ENCODE results near the gene ASB7. TPM values are rescaled to one million over a fixed set of nuclear protein-coding genes. Genes with fewer than 3 reads are reported as not detected.

The ASB7 gene
- total RNA-seq, 2 donors from 2014 or later, result 14.3 to 16.2 TPM

DNA sequence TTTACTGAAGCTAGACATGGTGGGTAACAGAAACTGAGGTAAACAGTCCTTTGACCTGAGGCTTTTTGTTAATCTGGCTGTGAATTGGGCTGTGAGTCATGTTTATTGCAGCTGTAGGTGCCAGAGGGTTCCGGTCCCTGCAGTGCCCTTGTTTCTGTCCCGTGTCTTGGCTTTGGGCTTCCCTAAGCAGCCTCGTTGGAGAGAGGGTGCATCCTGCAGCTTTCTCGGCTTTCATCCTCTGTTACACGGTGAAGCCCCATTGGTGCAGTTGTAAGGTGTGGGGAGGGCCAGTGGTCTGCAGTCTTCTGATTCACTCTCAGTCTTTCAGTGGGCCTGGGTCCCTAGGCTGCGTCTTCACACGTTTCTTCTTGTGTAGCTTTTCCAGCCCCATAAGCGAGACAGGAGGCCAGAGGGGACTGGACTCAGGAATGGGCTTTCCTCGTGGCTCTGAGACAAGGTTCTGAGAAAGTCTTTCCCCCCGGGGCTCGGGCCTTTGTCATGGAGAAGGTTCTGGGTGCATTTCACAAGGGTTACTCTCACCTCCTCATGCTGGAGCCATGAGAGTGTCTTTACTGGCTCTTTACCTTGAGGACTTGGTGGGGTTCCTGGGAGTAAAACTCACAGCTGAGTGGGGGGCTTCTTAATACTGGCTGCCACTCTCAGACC lies 33.1 kb downstream of the ASB7 start:
- H3K27ac Mint-ChIP-seq, result peak overlapping the region; percentile 61
- peaks cover 42% of the 10 kb centered on the region for H3K4me1 Mint-ChIP-seq
- H3K4me3 Mint-ChIP-seq, result no peak overlapping the region
- Histone ChIP-seq H3K4me3 (ENCODE audit: low read length) (peak overlapping the region; percentile 28), H3K36me3 (ENCODE audit: control insufficient read depth, insufficient read depth, low read length) (peaks cover 21% of the 10 kb centered on the region), H3K9ac (ENCODE audit: extremely low read depth, low read length, poor library complexity, severe bottlenecking) (no peak overlapping the region), H3K27me3 (ENCODE audit: control insufficient read depth, insufficient read depth, low read length, poor library complexity, severe bottlenecking) (no peaks in the 10 kb centered on the region), H3K9me3 (ENCODE audit: control insufficient read depth, low read length) (no peaks in the 10 kb centered on the region), H3K27ac (ENCODE audit: low read depth, low read length) (no peak overlapping the region), H3K4me1 (ENCODE audit: control insufficient read depth, insufficient read depth, low read length) (peaks cover 4% of the 10 kb centered on the region)
- no peaks in the 10 kb centered on the region for H3K27me3 Mint-ChIP-seq (ENCODE audit: insufficient read depth)
- DNase-seq, result peak; percentile 87
- peaks cover 18% of the 10 kb centered on the region for H3K36me3 Mint-ChIP-seq (ENCODE audit: low read depth)
- TF ChIP-seq, protein P1, sequence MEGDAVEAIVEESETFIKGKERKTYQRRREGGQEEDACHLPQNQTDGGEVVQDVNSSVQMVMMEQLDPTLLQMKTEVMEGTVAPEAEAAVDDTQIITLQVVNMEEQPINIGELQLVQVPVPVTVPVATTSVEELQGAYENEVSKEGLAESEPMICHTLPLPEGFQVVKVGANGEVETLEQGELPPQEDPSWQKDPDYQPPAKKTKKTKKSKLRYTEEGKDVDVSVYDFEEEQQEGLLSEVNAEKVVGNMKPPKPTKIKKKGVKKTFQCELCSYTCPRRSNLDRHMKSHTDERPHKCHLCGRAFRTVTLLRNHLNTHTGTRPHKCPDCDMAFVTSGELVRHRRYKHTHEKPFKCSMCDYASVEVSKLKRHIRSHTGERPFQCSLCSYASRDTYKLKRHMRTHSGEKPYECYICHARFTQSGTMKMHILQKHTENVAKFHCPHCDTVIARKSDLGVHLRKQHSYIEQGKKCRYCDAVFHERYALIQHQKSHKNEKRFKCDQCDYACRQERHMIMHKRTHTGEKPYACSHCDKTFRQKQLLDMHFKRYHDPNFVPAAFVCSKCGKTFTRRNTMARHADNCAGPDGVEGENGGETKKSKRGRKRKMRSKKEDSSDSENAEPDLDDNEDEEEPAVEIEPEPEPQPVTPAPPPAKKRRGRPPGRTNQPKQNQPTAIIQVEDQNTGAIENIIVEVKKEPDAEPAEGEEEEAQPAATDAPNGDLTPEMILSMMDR (conservative IDR thresholded peaks at IDR 0.05), result no peak
- no peaks in the 10 kb centered on the region for H3K9me3 Mint-ChIP-seq
- WGBS, 2 experiments (ENCODE audit: insufficient coverage in 1 of 2, insufficient read length in 1 of 2), result 52 to 54% methylated on average over 5 to 11 of the region's 11 CpGs

DNA sequence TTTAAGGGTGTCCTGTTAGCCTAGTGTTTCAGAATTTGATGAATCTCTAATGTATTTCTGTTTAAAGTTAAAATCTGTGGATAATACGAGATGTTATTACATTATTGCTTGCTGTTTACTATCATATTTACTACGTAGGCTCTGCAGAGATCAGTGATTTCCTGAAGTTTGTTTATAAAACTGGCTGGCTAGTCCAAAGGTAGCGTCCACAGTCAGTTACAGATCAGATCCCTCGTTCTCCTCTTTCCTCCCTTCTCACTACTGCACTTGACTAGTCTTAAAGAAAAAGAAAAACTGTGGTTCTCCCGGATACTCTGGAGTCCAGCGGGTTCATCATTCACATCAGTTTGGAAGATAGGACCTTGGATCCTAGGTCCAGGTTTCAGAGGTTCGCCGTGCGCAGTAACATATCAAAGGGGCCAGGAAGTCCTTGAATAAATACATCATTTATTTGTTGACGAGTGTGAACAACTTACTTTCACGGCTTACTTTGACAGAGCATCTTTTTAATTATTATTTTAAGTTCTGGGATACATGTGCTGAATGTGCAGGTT lies 35.9 kb downstream of the ASB7 start:
- H3K4me1 ChIP-seq (ENCODE audit: control insufficient read depth, insufficient read depth, low read length), result peaks cover 4% of the 10 kb centered on the region
- 96 to 97% methylated on average over 11 of the region's 11 CpGs for WGBS, 2 experiments (ENCODE audit: insufficient coverage in 1 of 2, insufficient read length in 1 of 2)
- TF ChIP-seq, protein P1 (conservative IDR thresholded peaks at IDR 0.05), result no peak
- no peak overlapping the region for H3K4me3 ChIP-seq (ENCODE audit: low read length)
- H3K9ac ChIP-seq (ENCODE audit: extremely low read depth, low read length, poor library complexity, severe bottlenecking), result no peak overlapping the region
- H3K36me3 ChIP-seq (ENCODE audit: control insufficient read depth, insufficient read depth, low read length), result no peaks in the 10 kb centered on the region
- no peak overlapping the region for H3K27ac ChIP-seq (ENCODE audit: low read depth, low read length)
- Mint-ChIP-seq H3K9me3 (no peaks in the 10 kb centered on the region), H3K4me1 (peaks cover 40% of the 10 kb centered on the region), H3K27me3 (ENCODE audit: insufficient read depth) (no peaks in the 10 kb centered on the region), H3K4me3 (no peak overlapping the region), H3K36me3 (ENCODE audit: low read depth) (no peaks in the 10 kb centered on the region), H3K27ac (no peak overlapping the region)
- no peaks in the 10 kb centered on the region for H3K27me3 ChIP-seq (ENCODE audit: control insufficient read depth, insufficient read depth, low read length, poor library complexity, severe bottlenecking)
- DNase-seq, result no peak
- no peaks in the 10 kb centered on the region for H3K9me3 ChIP-seq (ENCODE audit: control insufficient read depth, low read length)

DNA sequence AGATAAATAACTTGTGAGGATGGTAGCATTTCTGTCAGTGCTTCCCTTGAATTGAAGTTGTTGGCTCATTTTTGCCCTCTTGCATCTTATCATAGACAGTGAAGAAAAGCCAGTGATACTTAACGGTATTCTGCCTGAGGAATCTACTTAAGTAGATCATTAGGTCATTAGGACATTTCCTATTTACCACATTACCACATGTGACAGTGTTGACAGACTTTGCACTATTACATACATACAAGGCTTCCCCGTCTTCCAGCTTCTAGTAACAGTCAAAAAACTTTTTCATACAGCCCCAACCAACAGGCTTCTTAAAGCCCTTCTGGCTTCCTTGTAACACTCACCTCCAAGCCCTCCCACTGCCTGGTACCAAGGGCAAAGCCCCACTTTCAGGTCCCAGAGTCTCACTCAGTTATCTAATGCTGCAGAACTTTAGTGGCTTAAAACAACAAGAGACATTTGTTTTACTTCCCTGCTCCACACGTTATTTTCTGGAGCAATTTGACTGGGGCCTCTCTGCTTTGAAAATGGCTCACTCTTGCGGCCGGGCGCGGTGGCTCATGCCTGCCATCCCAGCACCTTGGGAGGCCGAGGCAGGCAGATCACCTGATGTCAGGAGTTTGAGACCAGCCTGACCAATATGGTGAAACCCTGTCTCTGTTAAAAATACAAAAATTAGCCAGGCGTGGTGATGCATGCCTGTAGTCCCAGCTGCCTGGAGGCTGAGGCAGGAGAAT lies 40.0 kb downstream of the ASB7 start:
- H3K27me3 Mint-ChIP-seq (ENCODE audit: insufficient read depth), result no peaks in the 10 kb centered on the region
- DNase-seq, result no peak

More for the DNA sequence above, 40.0 kb downstream of the ASB7 start:
- peaks cover 15% of the 10 kb centered on the region for H3K4me1 Mint-ChIP-seq
- no peak overlapping the region for H3K27ac Mint-ChIP-seq
- H3K27ac ChIP-seq (ENCODE audit: low read depth, low read length), result no peak overlapping the region
- H3K9me3 ChIP-seq (ENCODE audit: control insufficient read depth, low read length), result no peaks in the 10 kb centered on the region
- TF ChIP-seq, protein P1 (conservative IDR thresholded peaks at IDR 0.05), result no peak
- WGBS, 2 experiments (ENCODE audit: insufficient coverage in 1 of 2, insufficient read length in 1 of 2), result 87 to 89% methylated on average over 9 of the region's 9 CpGs
- H3K4me3 ChIP-seq (ENCODE audit: low read length), result no peak overlapping the region
- no peaks in the 10 kb centered on the region for H3K27me3 ChIP-seq (ENCODE audit: control insufficient read depth, insufficient read depth, low read length, poor library complexity, severe bottlenecking)
- no peak overlapping the region for H3K9ac ChIP-seq (ENCODE audit: extremely low read depth, low read length, poor library complexity, severe bottlenecking)
- H3K4me1 ChIP-seq (ENCODE audit: control insufficient read depth, insufficient read depth, low read length), result no peaks in the 10 kb centered on the region
- no peaks in the 10 kb centered on the region for H3K9me3 Mint-ChIP-seq
- no peaks in the 10 kb centered on the region for H3K36me3 ChIP-seq (ENCODE audit: control insufficient read depth, insufficient read depth, low read length)
- H3K4me3 Mint-ChIP-seq, result no peak overlapping the region
- no peaks in the 10 kb centered on the region for H3K36me3 Mint-ChIP-seq (ENCODE audit: low read depth)
